HG03064 (cell line): ENCODE measurements around the gene CRYAB.

ENCODE experiments used
- ATAC-seq: cut with Tn5 transposase; IDR thresholded peaks from one replicate; pipeline ENCODE4 v1.9.1; 2021; ENCODE audit warnings: low read depth; ENCODE audit not compliant: unreplicated experiment

CRYAB gene, protein sequence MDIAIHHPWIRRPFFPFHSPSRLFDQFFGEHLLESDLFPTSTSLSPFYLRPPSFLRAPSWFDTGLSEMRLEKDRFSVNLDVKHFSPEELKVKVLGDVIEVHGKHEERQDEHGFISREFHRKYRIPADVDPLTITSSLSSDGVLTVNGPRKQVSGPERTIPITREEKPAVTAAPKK

DNA sequence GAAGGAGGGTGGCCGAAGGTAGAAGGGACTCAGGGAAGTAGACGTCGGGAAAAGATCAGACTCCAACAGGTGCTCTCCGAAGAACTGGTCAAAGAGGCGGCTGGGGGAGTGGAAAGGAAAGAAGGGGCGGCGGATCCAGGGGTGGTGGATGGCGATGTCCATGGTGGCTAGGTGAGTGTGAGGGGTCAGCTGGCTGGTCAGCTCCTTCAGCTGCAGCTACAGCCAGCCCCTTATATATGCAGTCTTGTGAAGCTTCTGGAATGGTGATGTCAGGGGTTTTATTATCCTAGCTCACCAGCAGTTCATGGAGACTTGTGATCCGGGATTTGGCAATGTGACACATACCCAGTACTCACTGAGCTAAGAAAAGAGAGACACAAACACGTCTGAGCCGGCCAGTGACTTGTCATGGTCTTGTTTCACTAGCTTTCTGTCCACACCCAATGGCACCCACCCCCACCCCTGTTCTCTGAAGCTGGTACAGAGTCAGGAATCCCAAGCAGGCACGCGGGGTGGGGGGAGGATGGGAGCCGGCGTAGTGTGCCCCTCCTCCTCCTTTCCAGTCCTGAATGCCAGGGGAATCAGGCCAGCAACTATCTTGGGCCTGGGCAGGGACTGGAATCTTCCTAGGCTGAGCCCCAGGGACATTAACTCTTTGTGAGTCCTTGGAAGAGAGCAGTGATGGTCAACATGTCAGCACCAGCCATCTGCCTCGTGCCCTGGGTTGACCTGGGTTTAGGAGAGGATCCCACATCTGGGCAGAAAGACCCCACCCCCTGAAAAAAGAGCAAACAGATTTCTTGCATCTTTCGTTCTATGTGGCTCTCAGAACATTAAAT, at the start of gene CRYAB:
Gene CRYAB (minus strand): TSS at position 208 of the 839 bp plus-strand sequence. CDS start 46 bp downstream, at position 162.
- no peak for ATAC-seq

DNA sequence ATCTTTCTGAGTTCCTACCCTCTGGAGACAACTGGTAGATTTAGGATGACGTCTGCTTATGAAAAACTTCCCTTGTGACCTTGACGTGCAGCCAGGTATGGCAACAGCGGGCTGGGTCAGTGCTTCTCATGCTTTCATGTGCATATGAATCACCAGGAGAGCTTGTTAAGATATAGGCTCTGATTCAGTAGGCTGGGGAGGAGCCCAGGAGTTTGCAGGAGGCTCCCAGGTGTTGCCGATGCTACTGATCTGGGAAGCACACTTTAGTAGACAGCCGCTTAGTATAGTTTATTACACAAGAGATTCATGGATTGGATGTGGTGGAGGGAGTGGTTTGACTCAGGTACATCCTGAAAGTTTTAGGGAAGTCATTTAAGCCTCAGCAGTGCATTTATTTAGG, 49.3 kb upstream of the CRYAB start:
- ATAC-seq: no peak

DNA sequence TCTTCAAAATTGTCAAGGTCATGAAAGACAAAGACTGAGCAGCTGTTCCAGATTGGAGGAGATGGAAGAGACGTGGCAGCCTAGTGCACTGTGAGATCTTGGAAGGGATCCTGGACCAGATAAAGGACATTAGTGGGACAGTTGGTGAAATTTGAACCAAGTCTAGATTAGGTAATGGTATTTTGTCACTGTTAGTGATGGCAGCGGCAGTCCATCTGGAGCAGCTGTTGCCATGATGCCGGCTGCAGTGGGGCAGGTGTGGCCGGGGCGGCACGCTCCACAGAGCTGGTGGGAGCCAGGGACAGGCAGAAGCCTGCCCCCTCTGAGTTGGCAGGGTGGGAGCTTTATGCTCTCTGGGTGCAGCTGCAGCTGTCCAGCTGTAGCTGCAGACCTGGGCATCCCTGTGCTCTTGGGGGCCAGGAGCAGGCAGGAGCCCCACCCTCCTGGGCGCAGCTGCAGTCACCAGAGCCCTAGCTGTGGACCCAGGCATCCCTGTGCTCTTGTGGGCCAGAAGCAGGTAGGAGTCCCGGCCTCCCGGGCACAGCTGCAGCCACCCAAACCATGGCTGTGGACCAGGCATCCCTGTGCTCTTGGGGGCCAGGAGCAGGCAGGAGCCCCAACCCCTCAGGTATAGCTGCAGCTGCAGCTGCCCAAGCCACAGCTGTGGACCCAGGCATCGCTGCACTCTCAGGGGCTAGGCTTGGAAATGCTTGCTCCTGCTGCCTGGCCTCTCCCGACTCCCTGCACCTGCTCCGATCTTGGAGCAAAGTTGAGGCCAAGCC, 46.3 kb upstream of the CRYAB start:
- ATAC-seq: no peak

DNA sequence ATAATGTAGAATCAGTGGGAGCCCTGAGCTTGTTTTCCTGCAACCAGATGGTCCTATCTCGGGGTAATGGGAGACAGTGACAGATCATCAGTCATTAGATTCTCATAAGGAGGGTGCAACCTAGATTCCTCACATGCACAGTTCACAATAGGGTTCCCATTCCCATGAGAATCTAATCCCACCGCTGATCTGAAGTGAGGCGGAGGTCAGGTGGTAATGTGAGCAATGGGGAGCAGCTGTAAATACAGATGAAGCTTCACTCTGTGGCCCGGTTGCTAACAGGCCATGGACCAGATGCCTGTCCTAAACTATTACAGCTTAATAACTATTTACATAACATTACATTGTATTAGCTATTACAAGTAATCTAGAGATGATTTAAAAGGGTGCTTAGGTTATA, 42.6 kb upstream of the CRYAB start:
- no peak for ATAC-seq

DNA sequence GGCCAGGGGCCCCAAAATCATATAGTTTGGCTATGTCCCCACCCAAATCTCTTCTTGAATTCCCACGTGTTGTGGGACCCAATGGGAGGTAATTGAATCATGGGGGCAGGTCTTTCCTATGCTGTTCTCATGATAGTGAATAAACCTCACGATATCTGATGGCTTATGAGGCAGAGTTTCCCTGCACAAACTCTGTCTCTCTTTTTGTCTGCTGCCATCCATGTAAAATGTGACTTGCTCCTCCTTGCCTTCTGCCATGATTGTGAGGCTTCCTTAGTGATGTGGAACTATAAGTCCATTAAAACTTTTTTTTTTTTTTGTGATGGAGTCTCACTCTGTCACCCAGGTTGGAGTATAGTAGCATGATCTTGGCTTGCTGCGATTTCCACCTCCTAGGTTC, 40.0 kb upstream of the CRYAB start:
- no peak for ATAC-seq

DNA sequence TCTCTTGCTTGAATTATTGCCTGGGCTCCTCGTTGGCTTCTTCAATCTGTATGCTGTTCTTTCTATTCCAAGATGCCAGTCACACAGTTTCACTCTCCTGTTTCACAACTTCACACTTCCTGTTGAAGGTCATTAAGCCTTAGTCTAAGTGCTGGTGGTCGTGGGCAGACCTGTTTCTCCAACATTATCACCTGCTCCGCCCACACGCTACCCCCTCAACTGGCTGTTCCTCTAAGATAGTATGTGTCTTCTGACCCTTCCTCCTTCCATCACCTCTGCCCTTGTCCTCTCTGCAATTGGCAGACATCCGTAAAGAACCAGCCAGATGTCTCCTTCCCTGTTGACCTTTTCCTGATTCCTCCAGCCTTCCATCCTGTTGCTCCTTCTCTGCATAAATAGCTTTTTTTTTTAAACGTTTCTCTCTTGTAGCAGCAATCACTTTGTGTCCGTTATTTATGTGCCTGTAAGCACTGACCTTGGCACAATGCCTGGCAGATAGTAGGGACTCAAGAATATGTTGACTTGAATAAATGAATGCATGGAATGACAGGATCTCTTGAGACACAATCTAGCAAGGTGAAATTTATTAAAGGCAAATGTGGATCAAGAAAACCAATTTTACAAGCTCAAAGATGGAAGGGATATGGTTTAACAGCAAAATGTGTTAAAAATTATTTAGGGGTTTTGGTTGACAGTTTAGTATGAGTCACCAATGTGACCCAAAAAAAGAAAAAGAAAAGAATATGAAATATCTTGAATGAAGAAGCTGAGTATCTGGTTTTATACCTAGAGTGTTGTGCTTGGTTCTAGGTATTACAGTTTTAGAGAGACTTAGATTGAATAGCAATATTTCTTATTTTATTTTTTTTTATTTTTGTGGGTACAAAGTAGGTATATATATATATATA, 38.2 kb upstream of the CRYAB start:
- no peak for ATAC-seq

DNA sequence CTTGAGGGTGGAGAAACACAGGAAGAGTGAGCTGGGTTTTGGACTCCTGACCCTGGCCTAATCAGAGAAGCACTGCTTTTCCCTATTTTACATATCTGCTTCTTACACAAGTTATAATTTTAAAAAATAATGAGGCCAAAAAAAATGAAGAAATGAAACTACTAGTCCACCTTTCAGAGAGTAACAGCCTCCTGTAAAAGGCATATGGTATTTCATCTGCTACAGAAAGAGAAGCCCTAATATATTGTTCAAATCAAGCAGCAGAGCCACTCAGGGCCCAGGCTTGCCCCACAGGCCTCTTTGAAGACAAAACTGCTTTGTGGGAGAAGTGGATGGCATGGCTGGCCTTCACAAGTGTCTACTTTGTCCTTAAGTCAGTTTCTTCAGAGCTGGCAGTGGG, 35.6 kb upstream of the CRYAB start:
- no peak for ATAC-seq

DNA sequence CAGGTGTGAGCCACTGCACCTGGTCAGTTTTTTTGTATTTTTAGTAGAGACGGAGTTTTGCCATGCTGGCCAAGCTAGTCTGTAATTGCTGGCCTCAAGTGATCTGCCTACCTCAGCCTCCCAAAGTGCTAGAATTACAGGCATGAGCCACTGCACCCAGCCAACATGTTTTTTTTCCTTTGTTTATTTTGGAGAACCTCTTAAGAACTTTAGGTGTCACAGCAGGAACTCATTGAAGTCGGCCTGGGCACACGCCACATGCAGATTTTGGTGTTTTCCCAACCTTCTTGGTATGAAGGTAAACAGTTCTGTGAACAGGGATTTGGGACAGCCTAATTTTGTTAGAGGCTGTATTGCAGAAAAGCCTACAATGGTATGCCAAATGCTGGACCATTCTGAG, 34.9 kb upstream of the CRYAB start:
- ATAC-seq: no peak

DNA sequence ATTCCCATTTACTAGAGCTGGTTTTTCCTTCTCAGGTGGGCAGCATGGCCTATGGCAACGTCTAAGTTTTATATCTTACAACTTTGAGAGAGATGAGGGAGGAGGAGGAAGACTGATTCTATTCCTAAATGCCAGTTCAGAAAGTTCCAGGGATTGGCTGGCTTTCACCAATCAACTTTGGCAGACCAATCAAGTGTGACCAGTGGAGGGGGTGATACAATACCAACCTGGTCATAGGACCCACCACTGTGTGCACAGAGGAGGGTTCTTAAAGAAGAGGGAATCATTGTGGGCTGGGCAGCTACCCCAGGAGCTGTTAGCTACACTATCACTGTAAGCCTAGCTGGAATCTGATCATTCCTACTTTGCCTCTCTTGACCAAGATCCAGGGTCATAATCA, 33.6 kb upstream of the CRYAB start:
- no peak for ATAC-seq

DNA sequence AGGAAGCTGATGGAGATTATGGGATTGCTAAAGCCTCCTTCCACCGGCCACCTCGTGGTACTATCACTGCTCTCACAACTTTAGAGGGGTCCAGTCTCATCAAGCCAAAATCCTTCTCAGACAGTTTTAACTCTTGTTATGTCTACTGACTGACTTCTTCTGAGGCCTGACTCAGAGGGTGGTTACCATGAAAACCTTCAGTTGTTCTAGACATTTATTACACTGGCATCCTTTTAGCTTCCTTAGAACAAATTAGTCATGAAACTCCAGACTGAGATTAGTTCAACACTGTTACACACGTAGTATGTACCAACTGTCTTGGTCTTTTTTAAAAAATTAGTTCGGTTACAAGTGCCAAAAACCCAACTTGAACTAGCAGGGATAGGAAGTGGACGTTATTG, 33.1 kb upstream of the CRYAB start:
- no peak for ATAC-seq

DNA sequence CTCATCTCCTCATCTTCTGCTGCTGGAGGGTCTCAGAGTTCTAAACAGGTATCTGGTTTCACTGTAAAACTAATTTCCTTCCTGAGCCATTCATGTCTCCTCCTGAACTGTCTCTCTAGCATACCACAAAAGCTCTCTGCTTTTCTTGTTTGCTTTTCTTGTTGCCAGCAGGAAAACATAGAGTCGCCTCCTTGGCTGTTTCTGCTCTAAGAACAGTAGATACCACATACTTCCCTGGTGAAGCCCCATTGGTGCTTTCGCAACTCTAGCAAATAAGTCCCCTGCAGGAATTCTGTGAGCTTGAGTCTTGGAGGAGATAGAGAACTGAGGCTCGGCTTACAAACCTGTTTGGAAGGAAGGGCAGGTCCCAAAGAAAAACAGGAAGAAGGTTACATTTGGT, 32.6 kb upstream of the CRYAB start:
- no peak for ATAC-seq

DNA sequence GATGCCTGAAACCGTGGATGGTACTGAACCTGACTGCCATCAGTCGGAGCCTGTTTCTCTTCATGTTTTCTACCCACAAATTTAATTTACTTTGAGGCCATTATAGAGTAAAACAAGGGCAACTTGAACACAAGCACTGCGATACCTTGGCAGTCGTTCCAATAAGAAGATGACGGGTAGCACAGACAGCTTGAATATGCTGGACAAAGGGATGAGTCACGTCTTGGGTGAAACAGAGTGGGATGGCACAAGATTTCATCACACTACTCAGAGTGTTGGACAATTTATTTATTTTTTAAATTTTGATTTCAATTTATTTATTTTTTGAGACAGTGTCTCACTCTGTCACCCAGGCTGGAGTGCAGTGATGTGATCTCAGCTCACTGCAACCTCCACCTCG, 31.3 kb upstream of the CRYAB start:
- no peak for ATAC-seq

DNA sequence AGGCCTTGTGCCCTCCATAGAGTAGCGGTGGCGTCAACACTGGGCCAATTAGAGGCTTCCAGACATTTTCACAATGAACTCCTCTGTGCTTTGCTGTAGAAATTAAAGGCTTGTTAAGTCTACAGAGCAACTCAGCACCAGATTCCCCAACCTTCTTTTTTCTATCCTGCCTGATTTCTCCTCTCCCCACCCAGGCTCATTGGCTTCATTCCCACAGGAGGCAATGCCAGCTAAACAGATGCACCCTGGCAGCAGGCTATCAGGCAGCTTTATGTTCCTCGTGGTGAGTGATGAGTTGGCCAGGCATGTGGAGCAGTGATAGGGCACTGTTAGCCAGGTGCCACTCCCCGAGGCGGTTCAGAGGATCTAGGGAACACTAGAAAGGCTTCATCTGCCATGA, 30.4 kb upstream of the CRYAB start:
- ATAC-seq: no peak

DNA sequence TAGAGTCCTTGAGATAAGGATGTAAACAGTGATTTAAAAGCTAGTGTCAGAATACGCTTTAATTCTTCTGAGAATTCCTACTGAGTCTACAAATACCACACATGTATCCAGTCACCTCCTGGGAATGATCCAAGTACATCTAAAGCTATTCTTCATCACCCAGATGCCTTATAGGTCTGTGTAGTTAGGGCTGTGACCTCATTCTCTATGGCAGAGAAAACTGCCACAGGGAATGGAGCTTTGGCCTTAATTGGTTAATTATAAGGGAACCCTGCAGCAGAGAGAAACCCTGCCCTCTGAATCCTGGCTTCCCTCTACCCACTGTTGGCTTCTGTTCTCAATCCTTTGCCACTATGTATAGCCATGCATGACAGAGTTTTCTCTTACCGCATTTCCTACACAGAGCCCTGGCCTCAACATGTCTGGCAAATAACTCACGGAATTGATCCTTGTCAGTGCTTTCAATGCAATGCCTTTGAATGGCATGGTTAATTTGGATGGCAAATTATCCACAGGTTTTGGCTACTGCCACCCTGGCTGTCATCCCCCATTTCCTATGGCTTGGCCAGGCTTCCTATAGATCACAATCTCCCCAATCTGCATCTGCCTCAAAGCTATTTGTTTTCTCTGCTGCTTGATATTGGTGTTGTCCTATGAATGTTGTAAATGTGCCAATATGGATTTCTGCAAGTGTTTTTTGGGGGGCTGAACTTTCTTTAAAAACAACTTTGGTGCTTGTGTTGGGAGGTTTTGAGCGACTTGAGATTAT, 28.4 kb upstream of the CRYAB start:
- ATAC-seq: no peak

DNA sequence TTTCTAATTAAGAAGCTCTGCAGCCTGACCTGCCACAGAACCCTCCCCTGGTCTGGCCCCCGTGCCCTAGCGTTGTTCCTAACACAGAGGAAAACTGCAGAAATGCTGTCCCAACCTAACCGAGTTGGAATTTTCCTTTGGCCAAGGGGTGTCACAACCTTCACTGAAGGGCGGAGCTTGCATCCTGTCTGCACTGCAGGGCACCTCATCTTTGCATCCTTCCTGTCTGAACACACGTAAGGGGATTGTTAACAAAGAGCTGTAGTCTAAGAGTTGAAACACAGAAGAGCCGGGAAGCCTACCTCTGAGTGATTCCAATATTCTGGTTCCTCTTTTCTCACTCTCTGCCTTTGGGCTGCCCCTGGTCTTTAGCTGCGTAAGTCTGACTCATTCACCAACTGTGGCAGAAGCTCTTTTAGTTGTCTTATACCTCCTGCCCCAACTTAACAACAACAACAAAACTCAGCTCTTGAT, 27.2 kb upstream of the CRYAB start:
- peak; percentile 79 for ATAC-seq

DNA sequence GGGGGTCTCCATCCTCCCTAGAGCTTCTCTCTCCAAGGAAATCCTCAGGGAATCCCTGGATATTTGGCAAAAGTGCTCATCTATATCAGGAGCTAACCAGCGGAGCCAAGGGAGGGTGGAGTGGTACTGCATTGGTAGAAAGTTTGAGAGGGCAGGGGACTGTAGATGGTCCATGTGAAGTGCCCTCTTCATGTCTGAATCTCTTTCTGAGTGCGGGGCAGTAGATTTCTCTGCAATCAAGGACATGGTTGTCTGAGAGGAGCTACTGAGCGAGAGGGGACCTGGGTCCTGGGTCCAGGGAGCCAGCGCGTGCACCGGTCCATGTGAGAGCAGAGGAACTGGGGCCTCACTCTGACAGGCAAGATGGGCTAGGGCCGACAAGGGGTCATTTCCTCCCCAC, 26.3 kb upstream of the CRYAB start:
- no peak for ATAC-seq

DNA sequence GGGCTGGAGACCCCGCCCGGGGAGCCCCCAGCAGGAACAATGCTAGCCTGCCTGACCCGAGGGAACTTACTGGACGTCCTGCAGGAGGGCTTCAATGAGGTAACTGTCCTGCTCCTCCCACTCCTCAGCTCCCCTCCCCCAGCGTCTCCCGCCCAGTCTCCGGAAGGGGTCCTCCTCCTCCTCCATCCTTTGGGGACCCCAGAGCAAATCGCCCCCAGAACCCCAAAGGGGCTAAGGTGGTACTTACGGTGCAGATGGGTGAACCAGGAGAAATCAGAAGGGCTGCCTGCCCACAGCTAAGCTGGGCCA, 25.8 kb upstream of the CRYAB start:
- no peak for ATAC-seq

DNA sequence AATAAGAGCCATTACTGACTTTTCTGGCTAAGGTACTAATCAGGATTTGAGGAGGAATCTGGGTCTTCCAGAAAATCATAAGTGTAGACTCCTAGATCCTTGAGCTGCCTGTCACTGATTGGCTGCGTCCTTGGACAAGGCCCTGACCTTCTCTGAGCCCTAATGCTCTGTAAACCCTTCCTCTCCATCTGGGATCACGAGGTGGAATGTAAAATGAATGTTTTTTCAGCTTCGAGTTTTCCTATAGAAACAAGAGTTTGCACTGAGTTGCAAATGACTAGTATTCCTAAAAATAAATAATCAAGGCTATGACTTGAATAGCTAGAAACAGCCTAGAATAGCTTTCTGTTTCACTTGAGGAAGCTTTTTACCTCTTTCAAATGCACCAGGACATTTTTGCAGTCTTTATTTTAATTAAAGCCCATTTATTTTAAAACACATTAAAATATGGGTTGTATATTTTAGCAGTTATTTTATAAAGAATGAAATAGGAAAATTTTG, 24.5 kb upstream of the CRYAB start:
- ATAC-seq: no peak

DNA sequence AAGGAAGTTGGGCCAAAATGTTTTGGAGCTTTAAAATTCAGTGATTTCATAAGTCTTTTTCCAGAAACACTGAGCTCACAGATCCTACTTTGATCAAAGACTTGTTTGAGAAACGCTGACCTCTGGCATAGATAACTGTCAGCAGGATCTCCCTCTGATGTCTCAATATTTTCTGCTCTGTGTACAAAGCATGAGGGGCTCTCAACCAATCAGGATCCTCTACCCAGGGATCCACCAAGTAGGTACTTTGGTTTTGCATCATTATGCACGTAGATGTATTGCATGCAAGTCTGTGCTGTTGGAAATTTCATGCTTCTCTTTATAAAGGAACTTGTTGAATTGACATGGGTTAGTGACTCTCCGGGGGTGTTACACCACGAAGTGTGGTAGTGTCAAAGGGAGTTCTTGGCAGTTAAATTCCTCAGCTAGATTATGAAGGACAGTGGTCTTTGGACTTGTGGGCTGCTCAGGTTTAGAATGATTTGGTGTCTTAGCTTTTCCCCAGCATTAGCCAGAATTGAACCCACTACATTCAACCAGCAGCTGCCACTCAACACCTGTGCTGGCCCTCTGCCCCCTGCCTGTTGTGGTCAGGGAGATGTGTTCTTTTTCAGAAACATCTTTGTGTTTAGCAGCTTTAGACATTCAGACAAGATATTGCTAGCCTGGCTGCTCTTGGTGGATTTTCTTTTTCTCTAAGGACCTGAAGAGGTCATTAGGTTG, 23.9 kb upstream of the CRYAB start:
- no peak for ATAC-seq
